ENCODE measurements around the gene IL1R2. TPM values are rescaled to one million over a fixed set of nuclear protein-coding genes. Genes with fewer than 3 reads are reported as not detected.

Gene IL1R2
- total and polyA plus RNA-seq, 2 experiments from 2014 or later = 0.22 to 1.2 TPM

DNA sequence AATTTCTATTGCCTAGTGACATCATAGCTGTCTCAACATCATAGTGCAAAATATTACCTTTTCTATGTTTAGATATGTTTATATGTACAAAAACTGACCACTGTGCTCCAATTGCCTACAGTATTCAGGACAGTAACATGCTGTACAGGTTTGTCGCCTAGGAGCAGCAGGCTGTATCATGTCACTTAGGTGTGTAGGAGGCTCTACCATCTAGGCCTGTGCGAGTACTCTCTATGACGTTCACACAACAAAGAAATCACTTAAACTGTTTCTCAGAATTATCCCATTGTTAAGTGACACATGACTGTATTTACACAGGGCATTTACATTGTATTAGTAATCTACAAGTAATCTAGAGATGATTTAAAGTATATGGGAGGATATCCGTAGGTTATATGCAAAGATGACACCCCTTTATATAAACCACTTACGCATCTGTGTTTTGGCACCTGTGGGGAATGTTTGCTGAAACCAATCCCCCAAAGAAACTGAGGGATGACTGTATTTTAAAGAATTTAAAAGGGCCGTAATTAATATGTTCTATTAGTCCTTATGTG, 24.7 kb downstream of the IL1R2 start:
- H3K27ac ChIP-seq = no peak overlapping the region
- no peaks in the 10 kb centered on the region for H3K9me2 ChIP-seq (ENCODE audit: insufficient read depth)
- in situ Hi-C loops (cut with MboI) = loop anchor here (25.0 kb wide), 1 partner anchor 421 kb away; no protein-coding TSS in a partner anchor

GRCh38 chr2:102018823-102019445, 27.2 kb downstream of the IL1R2 start:
- peak overlapping the region; percentile 47 for H2AFZ ChIP-seq
- no peaks in the 10 kb centered on the region for H3K27me3 ChIP-seq (replicated peaks; ENCODE audit: insufficient read depth)
- in situ Hi-C loops (cut with MboI) = loop anchor here (25.0 kb wide), 1 partner anchor 418 kb away; no protein-coding TSS in a partner anchor
- TF ChIP-seq EZH2phosphoT487 (IDR thresholded peaks at IDR 0.05; ENCODE audit: insufficient read depth, low read depth) = no peak
- TF ChIP-seq EZH2 (IDR thresholded peaks at IDR 0.05; ENCODE audit: insufficient read depth, poor library complexity, severe bottlenecking) = no peak
- 27 to 31% methylated on average over 8 of the region's 8 CpGs for WGBS, 2 experiments (ENCODE audit: low coverage in 1 of 2, low lambda C conversion rate in 2 of 2, missing lambda C conversion rate in 2 of 2)
- H3K4me1 ChIP-seq (ENCODE audit: insufficient read depth) = peaks cover 27% of the 10 kb centered on the region
- H3K9me2 ChIP-seq (ENCODE audit: insufficient read depth) = no peaks in the 10 kb centered on the region
- H3K79me2 ChIP-seq (ENCODE audit: insufficient read depth) = no peaks in the 10 kb centered on the region
- peaks cover 20% of the 10 kb centered on the region for H3F3A ChIP-seq (ENCODE audit: insufficient read depth)
- peak overlapping the region; percentile 21 for H3K9ac ChIP-seq
- H4K20me1 ChIP-seq (ENCODE audit: insufficient read depth) = no peaks in the 10 kb centered on the region
- H3K9me3 ChIP-seq (ENCODE audit: low read depth) = no peaks in the 10 kb centered on the region
- H3K4me2 ChIP-seq (ENCODE audit: unreplicated experiment) = peak overlapping the region; percentile 30
- peak; percentile 82 for DNase-seq
- H3K36me3 ChIP-seq (ENCODE audit: low read depth) = no peaks in the 10 kb centered on the region
- peak overlapping the region; percentile 66 for H3K27ac ChIP-seq
- no peak overlapping the region for H3K4me3 ChIP-seq

More for the DNA sequence above, 24.7 kb downstream of the IL1R2 start:
- no peaks in the 10 kb centered on the region for H4K20me1 ChIP-seq (ENCODE audit: insufficient read depth)
- no peaks in the 10 kb centered on the region for H3K79me2 ChIP-seq (ENCODE audit: insufficient read depth)
- no peaks in the 10 kb centered on the region for H3K36me3 ChIP-seq (ENCODE audit: low read depth)
- H3K4me1 ChIP-seq (ENCODE audit: insufficient read depth) = peaks cover 20% of the 10 kb centered on the region
- no peak overlapping the region for H3K9ac ChIP-seq
- TF ChIP-seq EZH2 (IDR thresholded peaks at IDR 0.05; ENCODE audit: insufficient read depth, poor library complexity, severe bottlenecking) (no peak), EZH2phosphoT487 (IDR thresholded peaks at IDR 0.05; ENCODE audit: insufficient read depth, low read depth) (no peak)
- no peaks in the 10 kb centered on the region for H3K9me3 ChIP-seq (ENCODE audit: low read depth)
- H3K4me2 ChIP-seq (ENCODE audit: unreplicated experiment) = no peak overlapping the region
- no peak overlapping the region for H2AFZ ChIP-seq
- H3K4me3 ChIP-seq = no peak overlapping the region
- WGBS, 2 experiments (ENCODE audit: low coverage in 1 of 2, low lambda C conversion rate in 2 of 2, missing lambda C conversion rate in 2 of 2) = 79 to 81% methylated on average over 6 of the region's 6 CpGs
- no peak for DNase-seq
- peaks cover 20% of the 10 kb centered on the region for H3F3A ChIP-seq (ENCODE audit: insufficient read depth)
- H3K27me3 ChIP-seq (replicated peaks; ENCODE audit: insufficient read depth) = no peaks in the 10 kb centered on the region

- Histone ChIP-seq H3K9me3 (ENCODE audit: low read depth) (no peaks in the 10 kb centered on the region), H3K4me3 (no peak overlapping the region), H3K27ac (no peak overlapping the region), H3K27me3 (replicated peaks; ENCODE audit: insufficient read depth) (no peaks in the 10 kb centered on the region), H3K36me3 (ENCODE audit: low read depth) (no peaks in the 10 kb centered on the region), H3K9me2 (ENCODE audit: insufficient read depth) (no peaks in the 10 kb centered on the region), H3F3A (ENCODE audit: insufficient read depth) (peaks cover 37% of the 10 kb centered on the region), H3K4me1 (ENCODE audit: insufficient read depth) (peaks cover 40% of the 10 kb centered on the region), H3K4me2 (ENCODE audit: unreplicated experiment) (no peak overlapping the region), H4K20me1 (ENCODE audit: insufficient read depth) (no peaks in the 10 kb centered on the region), H3K79me2 (ENCODE audit: insufficient read depth) (no peaks in the 10 kb centered on the region), H3K9ac (peak overlapping the region; percentile 53; the same call in 1 of the 2 replicates), H2AFZ (peak overlapping the region; percentile 36; the same call in 1 of the 2 replicates)
- TF ChIP-seq EZH2 (IDR thresholded peaks at IDR 0.05; ENCODE audit: insufficient read depth, poor library complexity, severe bottlenecking) (no peak), EZH2phosphoT487 (IDR thresholded peaks at IDR 0.05; ENCODE audit: insufficient read depth, low read depth) (no peak)
- in situ Hi-C loops (cut with MboI) = loop anchor here (5.0 to 25.0 kb wide), 3 partner anchors 222 to 417 kb away; no protein-coding TSS in a partner anchor
- peak; percentile 89 for DNase-seq
- WGBS, 2 experiments (ENCODE audit: low coverage in 1 of 2, low lambda C conversion rate in 2 of 2, missing lambda C conversion rate in 2 of 2) = 11 to 15% methylated on average over 18 of the region's 18 CpGs
Observed at GRCh38 chr2:102020596-102021170, 28.9 kb downstream of the IL1R2 start.

- Histone ChIP-seq H3F3A (ENCODE audit: insufficient read depth) (peaks cover 48% of the 10 kb centered on the region), H3K27ac (peak overlapping the region; percentile 31; the same call in 1 of the 2 replicates), H3K9me3 (ENCODE audit: low read depth) (no peaks in the 10 kb centered on the region), H3K27me3 (replicated peaks; ENCODE audit: insufficient read depth) (no peaks in the 10 kb centered on the region), H3K36me3 (ENCODE audit: low read depth) (no peaks in the 10 kb centered on the region), H3K4me1 (ENCODE audit: insufficient read depth) (peaks cover 51% of the 10 kb centered on the region), H4K20me1 (ENCODE audit: insufficient read depth) (no peaks in the 10 kb centered on the region), H3K9me2 (ENCODE audit: insufficient read depth) (no peaks in the 10 kb centered on the region), H3K79me2 (ENCODE audit: insufficient read depth) (no peaks in the 10 kb centered on the region), H2AFZ (no peak overlapping the region), H3K4me2 (ENCODE audit: unreplicated experiment) (peak overlapping the region; percentile 19), H3K4me3 (no peak overlapping the region), H3K9ac (peak overlapping the region; percentile 6; the same call in 1 of the 2 replicates)
- 47 to 50% methylated on average over 6 of the region's 6 CpGs for WGBS, 2 experiments (ENCODE audit: low coverage in 1 of 2, low lambda C conversion rate in 2 of 2, missing lambda C conversion rate in 2 of 2)
- no peak for TF ChIP-seq EZH2 (IDR thresholded peaks at IDR 0.05; ENCODE audit: insufficient read depth, poor library complexity, severe bottlenecking)
- no peak for TF ChIP-seq EZH2phosphoT487 (IDR thresholded peaks at IDR 0.05; ENCODE audit: insufficient read depth, low read depth)
- in situ Hi-C loops (cut with MboI) = loop anchor here (5.0 to 25.0 kb wide), 3 partner anchors 221 to 416 kb away; no protein-coding TSS in a partner anchor
- DNase-seq = peak; percentile 71
Observed at GRCh38 chr2:102021779-102022178, 30.0 kb downstream of the IL1R2 start.
